PC-9 (cell line): Measurements from ENCODE around the gene AKT1.

Experiments used
- EZH2 ChIP-seq: fragments of 200-600 bp; sonication (generic); IDR thresholded peaks from 2 replicates; pipeline ENCODE4 v1.8.0; 2017; ENCODE audit warnings: antibody characterized with exemption, low read depth
- TF ChIP-seq, protein P1 (sequence below): fragments of 200-600 bp; sonication (generic); conservative IDR thresholded peaks from 2 replicates; pipeline ENCODE4 v1.6.1; 2017; ENCODE audit warnings: mixed run types, antibody characterized with exemption, mild to moderate bottlenecking, moderate library complexity

DNA sequence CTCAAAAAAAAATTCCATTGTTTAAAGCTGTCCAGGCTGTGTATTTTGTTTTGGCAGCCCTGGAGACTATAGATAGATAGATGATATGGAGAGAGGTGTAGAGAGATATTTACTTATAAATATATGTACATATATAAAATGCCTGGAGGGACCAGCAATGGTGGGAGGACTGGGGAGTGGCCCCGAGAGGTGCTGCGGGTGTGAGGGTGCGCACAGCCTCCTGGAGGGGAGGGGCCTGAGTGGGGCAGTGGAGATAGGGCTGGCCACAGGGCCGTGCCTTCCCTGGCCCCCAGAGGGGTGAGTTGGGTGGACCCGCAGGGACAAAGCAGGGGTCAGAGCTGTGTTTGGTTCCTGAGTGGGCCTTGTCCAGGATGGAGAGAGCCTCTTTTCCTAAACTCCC, 65.1 kb downstream of the AKT1 start:
- TF ChIP-seq, protein P1, sequence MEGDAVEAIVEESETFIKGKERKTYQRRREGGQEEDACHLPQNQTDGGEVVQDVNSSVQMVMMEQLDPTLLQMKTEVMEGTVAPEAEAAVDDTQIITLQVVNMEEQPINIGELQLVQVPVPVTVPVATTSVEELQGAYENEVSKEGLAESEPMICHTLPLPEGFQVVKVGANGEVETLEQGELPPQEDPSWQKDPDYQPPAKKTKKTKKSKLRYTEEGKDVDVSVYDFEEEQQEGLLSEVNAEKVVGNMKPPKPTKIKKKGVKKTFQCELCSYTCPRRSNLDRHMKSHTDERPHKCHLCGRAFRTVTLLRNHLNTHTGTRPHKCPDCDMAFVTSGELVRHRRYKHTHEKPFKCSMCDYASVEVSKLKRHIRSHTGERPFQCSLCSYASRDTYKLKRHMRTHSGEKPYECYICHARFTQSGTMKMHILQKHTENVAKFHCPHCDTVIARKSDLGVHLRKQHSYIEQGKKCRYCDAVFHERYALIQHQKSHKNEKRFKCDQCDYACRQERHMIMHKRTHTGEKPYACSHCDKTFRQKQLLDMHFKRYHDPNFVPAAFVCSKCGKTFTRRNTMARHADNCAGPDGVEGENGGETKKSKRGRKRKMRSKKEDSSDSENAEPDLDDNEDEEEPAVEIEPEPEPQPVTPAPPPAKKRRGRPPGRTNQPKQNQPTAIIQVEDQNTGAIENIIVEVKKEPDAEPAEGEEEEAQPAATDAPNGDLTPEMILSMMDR = no peak
- TF ChIP-seq EZH2 = no peak
